Bronchial epithelial cell (primary cell): Measurements from ENCODE around the gene ERI3. TPM values are rescaled to one million over a fixed set of nuclear protein-coding genes. Genes with fewer than 3 reads are reported as not detected.

Experiments used
- DNase-seq: peaks from one replicate; pipeline ENCODE4 v3.0.0-alpha.2; 2010; ENCODE audit warnings: low read depth
- FAIRE-seq: peaks from 2 replicates; lab custom pipeline; 2011; peaks lifted over from hg19 to GRCh38; lab: Jason Lieb, UNC
- H3K27me3 ChIP-seq: 2 replicates; pipeline ENCODE4 v1.5.1; 2011; ENCODE audit warnings: low read length; ENCODE audit not compliant: control insufficient read depth, insufficient read depth
- H3K36me3 ChIP-seq: 2 replicates; pipeline ENCODE4 v1.5.1; 2011; ENCODE audit warnings: low read length; ENCODE audit not compliant: control insufficient read depth, insufficient read depth
- H3K4me3 ChIP-seq: 2 replicates; pipeline ENCODE4 v1.5.1; 2011; ENCODE audit warnings: mild to moderate bottlenecking, low read depth, low read length, control low read depth
- total RNA-seq: library from RNA; depleted of rRNA; stranded (reverse); fragments of >200 nt; gene quantifications from 2 replicates; pipeline ENCODE4 v1.2.1, GENCODE V29; 2014
- TF ChIP-seq, protein P1 (sequence below): IDR thresholded peaks from 2 replicates; pipeline ENCODE4 v1.5.1; 2011; ENCODE audit warnings: mild to moderate bottlenecking, moderate library complexity, low read length, control low read depth, inconsistent platforms; ENCODE audit not compliant: insufficient read depth, severe bottlenecking

ERI3 gene
- total RNA-seq, 1 donor from 2014 or later = 22.1 TPM

DNA sequence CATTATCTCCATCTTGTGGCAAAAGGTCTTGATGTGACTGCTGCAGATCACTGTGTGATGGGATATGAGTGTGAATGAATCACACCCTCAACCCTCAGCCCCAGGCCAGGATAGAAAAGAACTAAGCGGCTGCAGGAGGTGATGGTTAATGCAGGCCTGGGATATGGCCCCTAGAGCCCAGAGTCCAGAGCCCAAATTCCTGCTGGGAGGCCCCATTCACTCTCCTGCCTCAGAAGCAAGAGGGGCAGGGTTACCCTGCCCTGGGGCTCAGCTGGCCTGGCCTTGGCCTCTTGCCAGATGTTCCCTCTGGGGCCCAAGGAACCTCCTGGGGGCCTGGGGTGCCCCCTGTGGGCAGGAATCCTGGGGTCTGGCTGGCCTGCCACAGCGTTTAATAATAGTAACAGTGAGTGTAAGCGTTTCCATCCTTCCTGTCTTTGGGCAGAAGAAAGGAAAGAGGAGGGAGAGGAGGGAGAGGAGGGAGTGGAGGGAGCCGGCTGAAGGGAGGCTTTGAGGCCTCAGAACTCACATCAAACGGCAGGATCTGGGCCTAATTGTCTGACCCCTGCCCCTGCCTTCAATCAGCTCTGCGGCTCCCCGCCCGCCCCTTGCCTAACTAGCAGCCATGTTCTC, 115.6 kb downstream of the ERI3 start:
- H3K36me3 ChIP-seq = peaks cover 1% of the 10 kb centered on the region
- DNase-seq (peak; percentile 28), FAIRE-seq (no peak)
- no peaks in the 10 kb centered on the region for H3K27me3 ChIP-seq
- no peak overlapping the region for H3K4me3 ChIP-seq
- TF ChIP-seq, protein P1, sequence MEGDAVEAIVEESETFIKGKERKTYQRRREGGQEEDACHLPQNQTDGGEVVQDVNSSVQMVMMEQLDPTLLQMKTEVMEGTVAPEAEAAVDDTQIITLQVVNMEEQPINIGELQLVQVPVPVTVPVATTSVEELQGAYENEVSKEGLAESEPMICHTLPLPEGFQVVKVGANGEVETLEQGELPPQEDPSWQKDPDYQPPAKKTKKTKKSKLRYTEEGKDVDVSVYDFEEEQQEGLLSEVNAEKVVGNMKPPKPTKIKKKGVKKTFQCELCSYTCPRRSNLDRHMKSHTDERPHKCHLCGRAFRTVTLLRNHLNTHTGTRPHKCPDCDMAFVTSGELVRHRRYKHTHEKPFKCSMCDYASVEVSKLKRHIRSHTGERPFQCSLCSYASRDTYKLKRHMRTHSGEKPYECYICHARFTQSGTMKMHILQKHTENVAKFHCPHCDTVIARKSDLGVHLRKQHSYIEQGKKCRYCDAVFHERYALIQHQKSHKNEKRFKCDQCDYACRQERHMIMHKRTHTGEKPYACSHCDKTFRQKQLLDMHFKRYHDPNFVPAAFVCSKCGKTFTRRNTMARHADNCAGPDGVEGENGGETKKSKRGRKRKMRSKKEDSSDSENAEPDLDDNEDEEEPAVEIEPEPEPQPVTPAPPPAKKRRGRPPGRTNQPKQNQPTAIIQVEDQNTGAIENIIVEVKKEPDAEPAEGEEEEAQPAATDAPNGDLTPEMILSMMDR = no peak

DNA sequence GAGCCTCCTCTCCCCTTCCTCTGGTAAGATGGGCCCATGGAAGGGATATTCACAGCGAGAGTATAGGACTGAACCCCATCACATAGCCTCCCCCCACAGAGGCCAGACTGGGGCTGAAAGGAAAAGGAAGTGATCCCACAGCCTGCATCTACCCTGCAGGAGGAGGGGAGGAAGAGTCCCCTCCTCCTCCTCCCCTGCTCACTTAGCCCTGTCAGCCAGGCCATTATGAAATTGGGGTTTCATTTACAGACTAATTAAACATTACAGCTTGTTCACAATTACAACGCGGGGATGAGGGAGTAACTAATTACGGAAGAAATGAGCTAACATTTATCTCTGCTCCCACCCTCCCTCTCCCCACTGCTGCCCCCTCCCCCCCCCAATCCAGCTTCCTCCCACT, 116.4 kb downstream of the ERI3 start:
- no peak for DNase-seq
- Histone ChIP-seq H3K36me3 (peaks cover 1% of the 10 kb centered on the region), H3K27me3 (no peaks in the 10 kb centered on the region), H3K4me3 (no peak overlapping the region)
- TF ChIP-seq, protein P1 = no peak
- FAIRE-seq = no peak

DNA sequence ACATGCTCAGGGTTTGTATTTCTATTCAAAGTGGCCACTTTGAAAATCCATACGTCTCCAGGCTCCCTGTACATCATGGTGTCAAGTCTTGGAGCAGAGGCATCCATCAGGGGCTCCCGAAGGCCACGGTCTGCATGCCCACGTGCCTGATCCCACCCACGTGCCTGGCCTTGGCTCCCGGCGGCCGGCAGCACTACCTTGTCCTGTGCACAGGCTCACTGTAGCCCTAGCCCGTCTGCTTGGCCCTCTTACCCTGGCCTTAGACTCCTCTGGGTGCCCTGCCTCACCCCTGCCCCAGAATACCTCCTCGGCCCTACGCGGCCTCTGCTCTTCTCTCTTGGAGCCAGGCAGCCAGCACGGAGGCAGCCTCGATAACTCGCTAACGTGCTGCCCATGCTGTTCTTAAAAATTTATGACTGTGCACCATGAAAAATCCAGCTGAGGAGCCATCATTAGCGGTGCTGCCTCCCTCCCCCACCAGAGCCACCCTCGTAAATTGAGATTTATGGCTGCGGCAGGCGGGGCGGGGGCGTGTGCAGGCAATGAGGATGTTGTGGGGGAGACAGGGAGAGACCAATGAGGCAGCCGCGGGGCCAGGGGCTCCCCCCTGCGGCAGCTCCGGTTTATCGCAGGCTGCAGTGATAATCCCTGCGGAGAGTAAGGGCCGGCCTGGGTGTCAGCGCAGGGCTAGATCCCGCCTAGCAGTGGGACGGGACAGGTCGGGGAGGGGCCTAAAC, 117.2 kb downstream of the ERI3 start:
- Histone ChIP-seq H3K27me3 (no peaks in the 10 kb centered on the region), H3K4me3 (no peak overlapping the region), H3K36me3 (peaks cover 1% of the 10 kb centered on the region)
- no peak for DNase-seq
- TF ChIP-seq, protein P1 = peak; percentile 36
- no peak for FAIRE-seq

DNA sequence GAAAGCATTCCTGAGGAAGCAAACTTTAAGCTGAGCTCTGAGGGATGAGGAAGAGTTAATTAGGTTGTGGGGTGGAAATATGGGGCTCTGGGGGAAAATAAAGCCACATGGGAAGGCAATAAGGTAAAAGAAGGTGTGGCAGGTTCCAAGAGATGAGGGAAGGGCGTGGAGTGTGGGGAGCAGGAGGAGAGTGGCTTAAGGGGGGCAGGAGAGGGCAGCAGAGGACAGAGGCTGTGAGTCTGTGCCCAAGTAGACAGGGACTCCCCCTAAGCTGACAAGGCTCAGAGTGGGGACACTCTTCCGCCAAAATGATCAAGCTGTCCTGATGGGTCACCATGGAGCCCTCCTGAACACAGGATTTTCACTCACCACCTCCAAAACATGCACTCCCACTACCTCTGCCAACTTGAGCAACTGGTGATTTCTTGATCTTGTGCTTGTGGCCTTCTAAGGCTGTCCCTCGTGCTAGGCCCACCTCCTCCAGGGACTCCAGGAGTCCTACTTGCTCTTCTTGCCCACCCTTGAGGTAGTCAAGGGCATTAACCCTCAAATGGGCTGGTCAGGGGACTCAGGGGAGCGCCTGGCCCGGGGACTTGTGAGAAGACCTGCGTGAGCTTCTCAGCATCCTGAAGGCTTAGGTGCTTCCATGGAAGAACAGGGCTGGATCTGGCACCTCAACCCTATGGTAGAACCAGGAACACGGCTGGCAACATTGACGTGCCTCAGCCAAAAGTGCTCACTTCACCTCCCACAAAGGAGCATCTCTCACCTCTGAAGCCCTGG, 118.4 kb downstream of the ERI3 start:
- FAIRE-seq = peak; percentile 75
- TF ChIP-seq, protein P1 = no peak
- Histone ChIP-seq H3K27me3 (no peaks in the 10 kb centered on the region), H3K36me3 (peaks cover 1% of the 10 kb centered on the region), H3K4me3 (no peak overlapping the region)
- DNase-seq = no peak

DNA sequence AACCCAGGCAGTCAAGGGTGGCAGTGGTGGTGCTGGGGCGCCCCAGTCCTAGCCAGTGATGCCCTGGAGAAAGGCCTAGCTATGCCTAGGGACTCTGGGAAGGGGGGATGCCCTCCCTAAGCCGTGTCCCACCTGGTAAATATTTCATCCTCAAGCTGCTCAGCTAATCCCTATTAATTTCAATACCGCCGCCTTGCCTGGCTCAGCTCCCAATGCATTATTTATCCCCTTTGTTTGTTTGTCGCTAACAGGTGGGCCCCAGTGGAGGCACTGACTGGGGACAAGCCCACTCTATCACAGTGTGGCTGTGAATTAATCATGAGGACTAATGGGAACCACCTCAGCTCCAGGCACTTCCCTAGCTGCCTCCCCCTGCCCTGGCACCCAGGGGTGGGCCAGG, 119.2 kb downstream of the ERI3 start:
- no peak for FAIRE-seq
- peaks cover 1% of the 10 kb centered on the region for H3K36me3 ChIP-seq
- DNase-seq = no peak

More for the DNA sequence above, 119.2 kb downstream of the ERI3 start:
- Histone ChIP-seq H3K4me3 (no peak overlapping the region), H3K27me3 (no peaks in the 10 kb centered on the region)
- TF ChIP-seq, protein P1 = no peak
